PC-9 (cell line): ENCODE data around the gene DAB1. TPM values are rescaled to one million over a fixed set of nuclear protein-coding genes. Genes with fewer than 3 reads are reported as not detected.

Source experiments
- BruUV-seq: library from RNA; stranded (reverse); fragments of 400-500 nt; replicated peaks from 2 replicates; lab custom pipeline; 2021; lab: Mats Ljungman, UMichigan
- CTCF ChIA-PET: fragments of 300-600 bp; sonication (Branson Sonifier 250); formaldehyde crosslinking; loops from one replicate; lab custom pipeline; 2022; ENCODE audit warnings: antibody characterized with exemption; lab: Charles Lee
- POLR2A ChIA-PET: fragments of 300-600 bp; sonication (Branson Sonifier 250); formaldehyde crosslinking; loops from one replicate; lab custom pipeline; 2022; ENCODE audit warnings: antibody characterized with exemption; ENCODE audit not compliant: unreplicated experiment; lab: Charles Lee
- DNase-seq, 2 experiments: peaks; one replicate each; pipeline versions ENCODE4 v3.0.0 to v3.0.0-alpha.2; 2015 to 2022; ENCODE audit warnings: mixed read lengths in 1 of 2
- H2AFZ ChIP-seq: fragments of 200-600 bp; sonication (generic); 2 replicates; pipeline ENCODE4 v1.8.1; 2017; ENCODE audit warnings: antibody characterized with exemption
- H3F3A ChIP-seq: fragments of 200-600 bp; sonication (generic); 2 replicates; pipeline ENCODE4 v1.8.1; 2017; ENCODE audit warnings: antibody characterized with exemption, mild to moderate bottlenecking, low read depth; ENCODE audit not compliant: insufficient read depth
- H3K27ac ChIP-seq: fragments of 200-600 bp; sonication (generic); 2 replicates; pipeline ENCODE4 v1.6.1; 2016; ENCODE audit warnings: mixed run types
- H3K27me3 ChIP-seq: fragments of 200-600 bp; sonication (generic); 2 replicates; pipeline ENCODE4 v1.6.1; 2016; ENCODE audit warnings: low read depth, mixed run types; ENCODE audit not compliant: insufficient read depth
- H3K36me3 ChIP-seq: fragments of 200-600 bp; sonication (generic); 2 replicates; pipeline ENCODE4 v1.6.1; 2016; ENCODE audit warnings: low read depth, mixed run types
- H3K4me1 ChIP-seq: fragments of 200-600 bp; sonication (generic); replicated peaks from 2 replicates; pipeline ENCODE4 v1.6.1; 2016; ENCODE audit warnings: mixed run types; ENCODE audit not compliant: insufficient read depth
- H3K4me2 ChIP-seq: fragments of 200-600 bp; sonication (generic); 2 replicates; pipeline ENCODE4 v1.6.1; 2017; ENCODE audit warnings: mixed run types
- H3K4me3 ChIP-seq: fragments of 200-600 bp; sonication (generic); 2 replicates; pipeline ENCODE4 v1.6.1; 2016; ENCODE audit warnings: mixed run types
- H3K79me2 ChIP-seq: fragments of 200-600 bp; sonication (generic); 2 replicates; pipeline ENCODE4 v1.6.1; 2017; ENCODE audit warnings: low read depth, mixed run types
- H3K9me2 ChIP-seq: fragments of 200-600 bp; sonication (generic); 2 replicates; pipeline ENCODE4 v1.8.1; 2017; ENCODE audit warnings: mild to moderate bottlenecking; ENCODE audit not compliant: insufficient read depth
- H3K9me3 ChIP-seq: fragments of 200-600 bp; sonication (generic); 2 replicates; pipeline ENCODE4 v1.8.1; 2016; ENCODE audit warnings: low read depth; ENCODE audit not compliant: insufficient read depth
- H4K20me1 ChIP-seq: fragments of 200-600 bp; sonication (generic); 2 replicates; pipeline ENCODE4 v1.8.1; 2017; ENCODE audit not compliant: insufficient read depth
- EZH2 ChIP-seq: fragments of 200-600 bp; sonication (generic); IDR thresholded peaks from 2 replicates; pipeline ENCODE4 v1.8.0; 2017; ENCODE audit warnings: antibody characterized with exemption, low read depth
- intact Hi-C: fragments of 100-400 bp; cut with micrococcal nuclease; formaldehyde crosslinking; loops from one replicate; pipeline ENCODE4 v1.10.0; 2022; ENCODE audit not compliant: unreplicated experiment
- total RNA-seq: library from RNA; stranded (reverse); gene quantifications from 2 replicates; pipeline ENCODE4 v1.2.3, GENCODE V29; 2021
- TF ChIP-seq, protein P1 (sequence below): fragments of 200-600 bp; sonication (generic); conservative IDR thresholded peaks from 2 replicates; pipeline ENCODE4 v1.6.1; 2017; ENCODE audit warnings: mixed run types, antibody characterized with exemption, mild to moderate bottlenecking, moderate library complexity

DAB1 gene
- total RNA-seq, 1 experiment from 2014 or later: not detected

DNA sequence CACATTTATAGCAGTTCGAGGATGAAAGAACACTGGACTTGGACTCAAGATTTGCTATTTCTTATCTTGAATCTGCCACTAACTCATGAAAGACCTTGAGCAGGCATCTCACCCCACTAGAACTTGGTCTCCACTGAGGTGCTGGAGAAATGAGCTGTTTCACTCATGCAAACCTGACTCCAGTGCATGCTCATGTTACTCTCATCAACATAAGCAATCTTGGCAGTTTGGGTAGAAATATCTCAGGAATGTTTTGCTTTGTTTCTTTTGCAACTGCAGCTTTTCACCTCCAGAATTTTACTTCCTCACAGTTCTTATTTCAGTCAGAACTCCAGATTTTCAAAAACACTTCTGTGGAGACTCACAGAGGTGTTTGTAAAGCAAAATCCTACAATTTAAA, 46.2 kb upstream of the DAB1 start:
- no peaks in the 10 kb centered on the region for H3F3A ChIP-seq
- ChIA-PET POLR2A (no interaction called here), CTCF (no interaction called here)
- H3K4me2 ChIP-seq: no peak overlapping the region
- no peaks in the 10 kb centered on the region for H4K20me1 ChIP-seq
- no peak overlapping the region for H3K27ac ChIP-seq
- H3K9me3 ChIP-seq: no peaks in the 10 kb centered on the region
- no peak for DNase-seq
- H3K36me3 ChIP-seq: no peaks in the 10 kb centered on the region
- no peak overlapping the region for H2AFZ ChIP-seq
- TF ChIP-seq EZH2: no peak
- TF ChIP-seq, protein P1, sequence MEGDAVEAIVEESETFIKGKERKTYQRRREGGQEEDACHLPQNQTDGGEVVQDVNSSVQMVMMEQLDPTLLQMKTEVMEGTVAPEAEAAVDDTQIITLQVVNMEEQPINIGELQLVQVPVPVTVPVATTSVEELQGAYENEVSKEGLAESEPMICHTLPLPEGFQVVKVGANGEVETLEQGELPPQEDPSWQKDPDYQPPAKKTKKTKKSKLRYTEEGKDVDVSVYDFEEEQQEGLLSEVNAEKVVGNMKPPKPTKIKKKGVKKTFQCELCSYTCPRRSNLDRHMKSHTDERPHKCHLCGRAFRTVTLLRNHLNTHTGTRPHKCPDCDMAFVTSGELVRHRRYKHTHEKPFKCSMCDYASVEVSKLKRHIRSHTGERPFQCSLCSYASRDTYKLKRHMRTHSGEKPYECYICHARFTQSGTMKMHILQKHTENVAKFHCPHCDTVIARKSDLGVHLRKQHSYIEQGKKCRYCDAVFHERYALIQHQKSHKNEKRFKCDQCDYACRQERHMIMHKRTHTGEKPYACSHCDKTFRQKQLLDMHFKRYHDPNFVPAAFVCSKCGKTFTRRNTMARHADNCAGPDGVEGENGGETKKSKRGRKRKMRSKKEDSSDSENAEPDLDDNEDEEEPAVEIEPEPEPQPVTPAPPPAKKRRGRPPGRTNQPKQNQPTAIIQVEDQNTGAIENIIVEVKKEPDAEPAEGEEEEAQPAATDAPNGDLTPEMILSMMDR: no peak
- H3K9me2 ChIP-seq: no peaks in the 10 kb centered on the region
- no peak overlapping the region for H3K4me3 ChIP-seq
- H3K4me1 ChIP-seq: no peaks in the 10 kb centered on the region
- H3K79me2 ChIP-seq: no peaks in the 10 kb centered on the region
- peaks cover 28% of the 10 kb centered on the region for H3K27me3 ChIP-seq
- intact Hi-C loops: no loop called here
- BruUV-seq: no TSS peak

DNA sequence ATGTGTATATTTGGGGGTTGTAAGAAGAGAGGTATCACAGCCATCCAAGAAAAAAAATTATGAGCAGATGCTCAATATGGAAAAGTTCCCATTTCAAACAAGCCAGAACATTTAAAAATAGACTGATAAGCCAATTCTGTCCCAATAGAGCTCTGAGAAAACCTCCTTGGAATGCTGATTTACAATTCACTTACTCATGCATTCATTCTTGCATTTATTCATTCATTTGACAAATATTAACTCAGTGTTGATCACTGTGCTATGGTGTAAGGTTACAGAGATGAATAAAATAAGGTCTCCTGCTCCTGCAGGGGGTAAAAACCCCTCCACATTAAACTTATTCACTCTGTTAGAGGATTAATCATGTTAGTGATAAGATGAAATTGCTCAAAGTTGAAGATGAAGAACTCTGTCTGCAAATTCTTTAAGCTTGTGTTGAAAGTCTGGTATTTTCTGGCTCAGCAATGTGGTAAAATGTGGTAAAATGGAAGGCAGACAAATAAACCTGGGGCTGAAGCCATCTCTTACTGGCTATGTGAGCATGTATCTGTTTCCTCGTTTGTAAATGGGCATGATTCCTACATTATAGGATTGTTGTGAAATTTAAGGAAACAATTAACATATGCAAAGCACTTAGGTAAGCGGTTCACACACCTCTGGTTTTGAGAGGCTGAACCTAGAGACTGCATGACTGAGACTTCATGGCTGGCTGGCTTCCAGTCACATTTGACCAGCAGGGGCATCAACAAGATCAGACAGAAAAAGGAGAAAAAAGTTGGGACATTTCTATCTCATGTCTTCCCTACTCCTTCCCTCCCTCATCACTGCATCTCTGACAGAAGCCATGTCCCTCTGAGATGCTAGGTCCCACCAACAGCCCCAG, 45.0 kb upstream of the DAB1 start:
- H3K27me3 ChIP-seq: peaks cover 17% of the 10 kb centered on the region
- H3K4me1 ChIP-seq: no peaks in the 10 kb centered on the region
- CTCF ChIA-PET: no interaction called here
- no peaks in the 10 kb centered on the region for H3K36me3 ChIP-seq
- no peak overlapping the region for H3K4me2 ChIP-seq
- H3K9me3 ChIP-seq: no peaks in the 10 kb centered on the region
- no peak overlapping the region for H3K27ac ChIP-seq
- no TSS peak for BruUV-seq
- no peaks in the 10 kb centered on the region for H3K79me2 ChIP-seq
- TF ChIP-seq EZH2: no peak
- TF ChIP-seq, protein P1: no peak
- H3K4me3 ChIP-seq: no peak overlapping the region
- no peaks in the 10 kb centered on the region for H4K20me1 ChIP-seq
- intact Hi-C loops: no loop called here
- no peak for DNase-seq
- H3K9me2 ChIP-seq: no peaks in the 10 kb centered on the region
- no peaks in the 10 kb centered on the region for H3F3A ChIP-seq
- POLR2A ChIA-PET: no interaction called here
- H2AFZ ChIP-seq: no peak overlapping the region

DNA sequence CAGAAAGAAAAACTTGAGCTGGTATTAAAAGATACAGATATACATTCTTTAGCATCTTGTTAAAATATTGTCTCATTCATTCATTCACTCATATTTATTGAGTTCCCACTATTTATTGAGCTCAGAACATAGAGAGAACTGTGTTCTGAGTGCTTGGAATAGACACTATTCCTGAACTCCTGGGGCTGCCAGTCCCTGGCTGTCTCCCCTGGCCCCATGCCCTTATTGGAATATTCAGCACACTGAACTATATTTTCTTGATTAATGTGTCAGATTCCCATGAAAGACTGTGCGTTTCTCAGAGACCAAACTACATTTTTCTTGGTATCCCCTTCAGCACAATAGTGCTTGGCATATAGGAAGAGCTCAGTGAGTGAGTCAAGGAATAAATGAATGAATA, 44.0 kb upstream of the DAB1 start:
- no TSS peak for BruUV-seq
- CTCF ChIA-PET: no interaction called here
- H3K4me2 ChIP-seq: no peak overlapping the region
- H3K27ac ChIP-seq: no peak overlapping the region
- H3F3A ChIP-seq: no peaks in the 10 kb centered on the region
- H3K9me2 ChIP-seq: no peaks in the 10 kb centered on the region
- intact Hi-C loops: no loop called here
- DNase-seq: no peak
- no peaks in the 10 kb centered on the region for H3K9me3 ChIP-seq
- H4K20me1 ChIP-seq: no peaks in the 10 kb centered on the region
- TF ChIP-seq, protein P1: no peak
- TF ChIP-seq EZH2: no peak
- H3K4me3 ChIP-seq: no peak overlapping the region
- H3K27me3 ChIP-seq: peaks cover 7% of the 10 kb centered on the region
- H3K36me3 ChIP-seq: no peaks in the 10 kb centered on the region
- no peaks in the 10 kb centered on the region for H3K4me1 ChIP-seq
- POLR2A ChIA-PET: no interaction called here
- H2AFZ ChIP-seq: no peak overlapping the region
- H3K79me2 ChIP-seq: no peaks in the 10 kb centered on the region
